Thyroid gland (tissue), 4 donors: Measurements from ENCODE around the gene LLGL1. TPM values are rescaled to one million over a fixed set of nuclear protein-coding genes. Genes with fewer than 3 reads are reported as not detected.

Source experiments
- DNase-seq, 2 donors: peaks; one replicate each; pipeline ENCODE4 v3.0.0-alpha.2; 2019
- H3K27ac ChIP-seq, 3 donors: fragments of 200-600 bp; sonication (generic); 1 replicate in 2 of 3; 2 replicates in 1 of 3; pipeline ENCODE4 v1.5.1; 2016 to 2019; ENCODE audit warnings: mild to moderate bottlenecking in 1 of 3, moderate library complexity in 1 of 3
- H3K27me3 ChIP-seq: fragments of 200-600 bp; sonication (generic); one replicate; pipeline ENCODE4 v1.5.1; 2019
- H3K36me3 ChIP-seq, 2 donors: fragments of 200-600 bp; sonication (generic); one replicate each; pipeline ENCODE4 v1.5.1; 2016 to 2019
- H3K4me1 ChIP-seq, 2 donors: fragments of 200-600 bp; sonication (generic); one replicate each; pipeline ENCODE4 v1.5.1; 2017 to 2019
- H3K4me3 ChIP-seq, 3 donors: fragments of 200-600 bp; sonication (generic); replicated peaks in 1 of 3; 1 replicate in 2 of 3; 2 replicates in 1 of 3; pipeline ENCODE4 v1.5.1; 2016; ENCODE audit warnings: mild to moderate bottlenecking in 1 of 3
- H3K9me3 ChIP-seq: fragments of 200-600 bp; sonication (generic); one replicate; pipeline ENCODE4 v1.5.1; 2017
- POLR2A ChIP-seq, 2 donors: fragments of 450-650 bp; IDR thresholded peaks; one replicate each; pipeline ENCODE4 v1.6.1; 2017; ENCODE audit warnings: antibody characterized with exemption in 2 of 2, mild to moderate bottlenecking in 2 of 2, moderate library complexity in 1 of 2
- WGBS, 2 donors: methylation state at CpG; one replicate each; pipeline ENCODE4 v1.1.5; 2017; 5-methylcytosine and 5-hydroxymethylcytosine counted together
- intact Hi-C: fragments of 100-400 bp; cut with DNase I; formaldehyde crosslinking; loops from one replicate; pipeline ENCODE4 v1.15.1; 2023
- total RNA-seq, 4 donors: library from RNA; depleted of rRNA; stranded (reverse); fragments of >200 nt; gene quantifications; one replicate each; pipeline ENCODE4 v1.2.3, GENCODE V29; 2016
- TF ChIP-seq, protein P1 (sequence below), 6 experiments: fragments of 200-600 bp in 3 of 6; fragments of 450-650 bp in 3 of 6; sonication (generic) in 3 of 6; IDR thresholded peaks; one replicate each; pipeline ENCODE4 v1.5.1; 2016 to 2019; ENCODE audit warnings: antibody characterized with exemption in 6 of 6, mild to moderate bottlenecking in 2 of 6, inconsistent platforms in 1 of 6, moderate library complexity in 1 of 6

Gene LLGL1
- total RNA-seq, 4 donors from 2014 or later = 14.5 to 19.4 (median 17.5) TPM

DNA sequence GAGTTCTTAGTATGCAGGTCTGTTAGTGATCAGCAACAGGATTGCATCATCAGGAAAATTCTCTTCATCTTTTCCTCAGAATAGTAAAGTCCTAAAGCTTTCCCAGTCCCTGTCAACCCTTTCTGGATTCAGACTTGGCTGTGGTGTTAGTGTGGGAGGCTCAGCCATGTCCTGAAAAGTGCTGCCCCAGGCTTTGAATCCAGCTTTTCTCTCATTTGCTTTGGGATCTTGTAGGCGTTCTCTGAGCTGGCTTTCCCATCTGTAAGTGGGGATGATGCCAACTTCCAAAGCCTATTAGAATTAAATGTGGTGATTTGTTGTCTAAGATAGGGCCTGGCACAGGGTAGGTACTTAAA lies 38.8 kb upstream of the LLGL1 start:
- H3K4me1 ChIP-seq = peaks cover 71 to 74% of the 10 kb centered on the region in 2 donors
- H3K9me3 ChIP-seq = no peaks in the 10 kb centered on the region
- intact Hi-C loops = no loop called here
- no peaks in the 10 kb centered on the region for H3K36me3 ChIP-seq
- H3K27me3 ChIP-seq = no peaks in the 10 kb centered on the region
- 30 to 47% methylated on average over 1 of the region's 1 CpG for WGBS, 2 donors
- peak overlapping the region; percentile 4 to 97 (median 12) for H3K4me3 ChIP-seq
- peak overlapping the region; percentile 17 to 97 (median 50) for H3K27ac ChIP-seq
- TF ChIP-seq, protein P1, sequence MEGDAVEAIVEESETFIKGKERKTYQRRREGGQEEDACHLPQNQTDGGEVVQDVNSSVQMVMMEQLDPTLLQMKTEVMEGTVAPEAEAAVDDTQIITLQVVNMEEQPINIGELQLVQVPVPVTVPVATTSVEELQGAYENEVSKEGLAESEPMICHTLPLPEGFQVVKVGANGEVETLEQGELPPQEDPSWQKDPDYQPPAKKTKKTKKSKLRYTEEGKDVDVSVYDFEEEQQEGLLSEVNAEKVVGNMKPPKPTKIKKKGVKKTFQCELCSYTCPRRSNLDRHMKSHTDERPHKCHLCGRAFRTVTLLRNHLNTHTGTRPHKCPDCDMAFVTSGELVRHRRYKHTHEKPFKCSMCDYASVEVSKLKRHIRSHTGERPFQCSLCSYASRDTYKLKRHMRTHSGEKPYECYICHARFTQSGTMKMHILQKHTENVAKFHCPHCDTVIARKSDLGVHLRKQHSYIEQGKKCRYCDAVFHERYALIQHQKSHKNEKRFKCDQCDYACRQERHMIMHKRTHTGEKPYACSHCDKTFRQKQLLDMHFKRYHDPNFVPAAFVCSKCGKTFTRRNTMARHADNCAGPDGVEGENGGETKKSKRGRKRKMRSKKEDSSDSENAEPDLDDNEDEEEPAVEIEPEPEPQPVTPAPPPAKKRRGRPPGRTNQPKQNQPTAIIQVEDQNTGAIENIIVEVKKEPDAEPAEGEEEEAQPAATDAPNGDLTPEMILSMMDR (IDR thresholded peaks at IDR 0.05) = no peak
- TF ChIP-seq POLR2A (IDR thresholded peaks at IDR 0.05) = no peak
- DNase-seq = no peak

- intact Hi-C loops = no loop called here
- no peaks in the 10 kb centered on the region for H3K27me3 ChIP-seq
- H3K9me3 ChIP-seq = no peaks in the 10 kb centered on the region
- H3K27ac ChIP-seq = peak overlapping the region in 2 of 3 donors; percentile 8 to 97
- no peak for DNase-seq
- WGBS, 2 donors = 5 to 14% methylated on average over 2 of the region's 2 CpGs
- peaks cover 71 to 76% of the 10 kb centered on the region in 2 donors for H3K4me1 ChIP-seq
- H3K36me3 ChIP-seq = no peaks in the 10 kb centered on the region
- no peak for TF ChIP-seq POLR2A (IDR thresholded peaks at IDR 0.05)
- TF ChIP-seq, protein P1 (IDR thresholded peaks at IDR 0.05) = no peak
- peak overlapping the region in 2 of 3 donors; percentile 12 to 97 for H3K4me3 ChIP-seq
These were observed 38.2 kb upstream of the LLGL1 start for GRCh38 chr17:18187226-18187625.

GRCh38 chr17:18187821-18188761 lies 37.3 kb upstream of the LLGL1 start:
- peaks cover 71 to 73% of the 10 kb centered on the region in 2 donors for H3K4me1 ChIP-seq

DNA sequence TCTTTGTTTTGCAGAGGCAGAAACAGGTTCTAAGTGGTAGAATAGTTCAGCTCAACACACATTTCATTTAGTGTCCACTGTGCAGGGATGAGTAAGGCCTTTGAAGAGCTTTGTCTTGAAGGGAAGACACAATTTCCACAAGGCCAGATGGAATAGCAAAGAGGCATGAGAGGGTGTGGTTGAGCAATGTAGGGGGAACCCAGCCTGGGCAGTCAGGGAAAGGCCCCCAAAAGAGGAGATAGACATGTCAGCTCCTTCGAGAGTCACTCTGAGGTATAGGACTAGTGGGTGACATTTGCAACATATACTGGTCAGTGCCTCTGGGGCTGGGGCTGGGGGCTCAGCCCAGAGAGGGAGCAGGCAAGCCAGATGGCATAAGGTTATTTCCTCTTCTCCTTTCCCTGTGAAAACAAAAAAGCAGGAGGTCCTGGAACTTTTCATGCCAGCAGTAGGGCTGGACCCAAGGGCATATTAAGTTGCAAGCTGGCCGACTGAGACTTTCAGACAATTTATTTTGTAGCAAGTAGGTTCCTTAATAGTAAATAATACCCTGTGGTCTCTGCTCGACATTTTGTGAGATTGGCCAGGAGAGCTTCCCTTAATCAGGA lies 34.7 kb upstream of the LLGL1 start:
- no peaks in the 10 kb centered on the region for H3K27me3 ChIP-seq
- WGBS, 2 donors = 35 to 41% methylated on average over 3 of the region's 3 CpGs
- no peak for TF ChIP-seq POLR2A (IDR thresholded peaks at IDR 0.05)
- TF ChIP-seq, protein P1 (IDR thresholded peaks at IDR 0.05) = no peak
- DNase-seq = no peak
- peaks cover 65 to 73% of the 10 kb centered on the region in 2 donors for H3K4me1 ChIP-seq
- peak overlapping the region; percentile 62 to 90 (median 72) for H3K27ac ChIP-seq
- peaks cover 7 to 10% of the 10 kb centered on the region in 2 donors for H3K36me3 ChIP-seq
- intact Hi-C loops = no loop called here
- no peak overlapping the region for H3K4me3 ChIP-seq
- no peaks in the 10 kb centered on the region for H3K9me3 ChIP-seq

More at GRCh38 chr17:18187821-18188761, 37.3 kb upstream of the LLGL1 start:
- Histone ChIP-seq H3K27me3 (no peaks in the 10 kb centered on the region), H3K9me3 (no peaks in the 10 kb centered on the region), H3K4me3 (no peak overlapping the region), H3K36me3 (no peaks in the 10 kb centered on the region), H3K27ac (peak overlapping the region; percentile 17 to 97 (median 34))
- intact Hi-C loops = no loop called here
- DNase-seq = peak; percentile 32 to 43
- 34 to 35% methylated on average over 9 of the region's 9 CpGs for WGBS, 2 donors
- TF ChIP-seq POLR2A (IDR thresholded peaks at IDR 0.05) = no peak
- TF ChIP-seq, protein P1 (IDR thresholded peaks at IDR 0.05) = no peak
